ENCODE measurements around the gene ALDH16A1.
"Not testable (repeated sequence)": the region's sequence is repeated elsewhere in the genome, so short reads cannot be mapped to it uniquely, and the experiment has no call there.

ALDH16A1 gene

GRCh38 chr19:49472936-49473335, 19.9 kb downstream of the ALDH16A1 start:
- H3K27ac ChIP-seq (replicated peaks): no peak overlapping the region
- DNase-seq (ENCODE audit: low read depth in 1 of 2, low spot score in 1 of 2): no peak
- H3K4me3 ChIP-seq (replicated peaks; ENCODE audit: insufficient read depth, low read length): no peak overlapping the region
- no peaks in the 10 kb centered on the region for H3K27me3 ChIP-seq (ENCODE audit: insufficient read depth, poor library complexity, severe bottlenecking)
- no peak for TF ChIP-seq SPI1 (IDR thresholded peaks at IDR 0.05; ENCODE audit: borderline replicate concordance, low read depth)
- TF ChIP-seq, protein P1, sequence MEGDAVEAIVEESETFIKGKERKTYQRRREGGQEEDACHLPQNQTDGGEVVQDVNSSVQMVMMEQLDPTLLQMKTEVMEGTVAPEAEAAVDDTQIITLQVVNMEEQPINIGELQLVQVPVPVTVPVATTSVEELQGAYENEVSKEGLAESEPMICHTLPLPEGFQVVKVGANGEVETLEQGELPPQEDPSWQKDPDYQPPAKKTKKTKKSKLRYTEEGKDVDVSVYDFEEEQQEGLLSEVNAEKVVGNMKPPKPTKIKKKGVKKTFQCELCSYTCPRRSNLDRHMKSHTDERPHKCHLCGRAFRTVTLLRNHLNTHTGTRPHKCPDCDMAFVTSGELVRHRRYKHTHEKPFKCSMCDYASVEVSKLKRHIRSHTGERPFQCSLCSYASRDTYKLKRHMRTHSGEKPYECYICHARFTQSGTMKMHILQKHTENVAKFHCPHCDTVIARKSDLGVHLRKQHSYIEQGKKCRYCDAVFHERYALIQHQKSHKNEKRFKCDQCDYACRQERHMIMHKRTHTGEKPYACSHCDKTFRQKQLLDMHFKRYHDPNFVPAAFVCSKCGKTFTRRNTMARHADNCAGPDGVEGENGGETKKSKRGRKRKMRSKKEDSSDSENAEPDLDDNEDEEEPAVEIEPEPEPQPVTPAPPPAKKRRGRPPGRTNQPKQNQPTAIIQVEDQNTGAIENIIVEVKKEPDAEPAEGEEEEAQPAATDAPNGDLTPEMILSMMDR (IDR thresholded peaks at IDR 0.05; ENCODE audit: insufficient read depth, low read length): no peak
- TF ChIP-seq POLR2AphosphoS5 (IDR thresholded peaks at IDR 0.05; ENCODE audit: low read depth): no peak
- no peak for TF ChIP-seq GABPA (IDR thresholded peaks at IDR 0.05; ENCODE audit: low read depth)
- no peak for TF ChIP-seq REST (IDR thresholded peaks at IDR 0.05; ENCODE audit: insufficient replicate concordance, low read depth)

GRCh38 chr19:49473501-49473867, 20.5 kb downstream of the ALDH16A1 start:
- not testable (repeated sequence) for H3K27ac ChIP-seq (replicated peaks); DNase-seq (ENCODE audit: low read depth in 1 of 2, low spot score in 1 of 2); H3K27me3 ChIP-seq (ENCODE audit: insufficient read depth, poor library complexity, severe bottlenecking)
- H3K4me3 ChIP-seq (replicated peaks; ENCODE audit: insufficient read depth, low read length): peak overlapping the region; percentile 62; the same call in 1 of the 2 replicates

DNA sequence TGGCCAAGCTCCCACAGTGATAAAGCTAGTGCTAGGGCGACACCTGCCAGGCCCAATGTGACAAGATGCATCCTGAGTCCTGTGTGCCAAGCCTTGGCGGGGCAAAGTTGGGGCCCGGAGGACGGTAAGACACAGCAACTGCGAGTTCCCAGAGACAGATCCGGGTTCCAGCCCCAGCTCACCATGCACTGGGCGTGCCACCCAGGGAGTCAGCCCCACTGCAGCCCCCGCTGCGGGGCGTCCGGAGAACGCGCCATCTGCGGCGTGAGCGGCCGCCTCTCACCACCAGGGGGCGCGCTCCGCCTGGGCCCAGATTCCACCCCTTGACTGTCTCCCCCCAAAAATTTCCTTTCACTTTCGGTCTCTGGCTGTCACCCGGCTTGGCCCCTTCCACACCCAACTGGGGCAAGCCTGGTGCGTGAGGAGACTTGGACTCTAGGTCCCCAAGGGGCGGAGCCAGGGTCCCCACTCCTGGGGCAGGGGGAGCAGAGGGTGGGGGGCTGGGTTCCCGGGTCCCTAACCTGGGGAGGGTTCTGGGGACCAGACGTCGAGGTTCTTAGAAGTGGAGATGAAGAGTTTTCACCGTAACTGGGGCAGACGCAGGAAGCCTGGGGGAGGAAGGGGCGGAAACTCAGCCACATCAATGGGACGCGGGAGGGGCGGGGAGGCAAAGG, 21.0 kb downstream of the ALDH16A1 start, which contains the start of gene FLT3LG:
FLT3LG (plus strand) TSS at position 348 of the 674 bp plus-strand sequence. CDS start 425 bp downstream, outside the sequence.
- TF ChIP-seq SPI1 (IDR thresholded peaks at IDR 0.05; ENCODE audit: borderline replicate concordance, low read depth) (no peak), GABPA (IDR thresholded peaks at IDR 0.05; ENCODE audit: low read depth) (no peak), POLR2AphosphoS5 (IDR thresholded peaks at IDR 0.05; ENCODE audit: low read depth) (no peak; the same call in 1 of the 2 replicates), REST (IDR thresholded peaks at IDR 0.05; ENCODE audit: insufficient replicate concordance, low read depth) (no peak)
- TF ChIP-seq, protein P1 (IDR thresholded peaks at IDR 0.05; ENCODE audit: insufficient read depth, low read length): peak; percentile 91
- no peaks in the 10 kb centered on the region for H3K27me3 ChIP-seq (ENCODE audit: insufficient read depth, poor library complexity, severe bottlenecking)
- peak within 1 kb of the TSS; percentile 62 for H3K4me3 ChIP-seq (replicated peaks; ENCODE audit: insufficient read depth, low read length)
- peak; percentile 63 to 66 for DNase-seq (ENCODE audit: low read depth in 1 of 2, low spot score in 1 of 2)
- H3K27ac ChIP-seq (replicated peaks): peak within 1 kb of the TSS; percentile 42; the same call in 1 of the 2 replicates

DNA sequence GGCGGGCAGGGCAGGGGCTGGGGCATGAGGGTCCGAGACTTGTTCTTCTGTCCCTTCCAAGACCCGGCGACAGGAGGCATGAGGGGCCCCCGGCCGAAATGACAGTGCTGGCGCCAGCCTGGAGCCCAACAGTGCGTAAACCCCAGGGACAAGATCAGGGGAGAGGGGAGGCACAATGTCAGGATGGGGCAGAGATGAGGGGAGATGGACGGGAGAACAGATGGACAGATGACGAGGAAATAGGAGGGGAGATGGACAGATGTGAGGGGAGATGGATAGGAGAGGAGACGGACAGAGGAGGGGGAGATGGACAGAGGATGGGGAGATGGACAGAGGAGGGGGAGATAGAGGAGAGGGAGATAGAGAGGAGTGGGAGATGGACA, 21.5 kb downstream of the ALDH16A1 start:
- no peak overlapping the region for H3K27ac ChIP-seq (replicated peaks)
- H3K4me3 ChIP-seq (replicated peaks; ENCODE audit: insufficient read depth, low read length): peak overlapping the region; percentile 62
- TF ChIP-seq REST (IDR thresholded peaks at IDR 0.05; ENCODE audit: insufficient replicate concordance, low read depth) (no peak), SPI1 (IDR thresholded peaks at IDR 0.05; ENCODE audit: borderline replicate concordance, low read depth) (no peak), GABPA (IDR thresholded peaks at IDR 0.05; ENCODE audit: low read depth) (no peak), POLR2AphosphoS5 (IDR thresholded peaks at IDR 0.05; ENCODE audit: low read depth) (no peak)
- TF ChIP-seq, protein P1 (IDR thresholded peaks at IDR 0.05; ENCODE audit: insufficient read depth, low read length): no peak
- no peaks in the 10 kb centered on the region for H3K27me3 ChIP-seq (ENCODE audit: insufficient read depth, poor library complexity, severe bottlenecking)
- DNase-seq (ENCODE audit: low read depth in 1 of 2, low spot score in 1 of 2): no peak

Data from HL-60 (cell line).